Measurements from ENCODE around the gene TUBB6.

- TF ChIP-seq CTCF (IDR thresholded peaks at IDR 0.05) (no peak), POLR2A (IDR thresholded peaks at IDR 0.05) (no peak)
These were observed 58.3 kb downstream of the TUBB6 start for GRCh38 chr18:12366379-12366778.

Data from breast epithelium (tissue), 3 donors.